ENCODE data around the gene FADS2.

FADS2 gene

GRCh38 chr11:61815790-61816735 lies 12.0 kb upstream of the FADS2 start:
- Histone ChIP-seq H3K27ac (ENCODE audit: low read depth, low read length) (peak overlapping the region; percentile 87), H3K9ac (ENCODE audit: low read length) (peak overlapping the region; percentile 83), H4K8ac (ENCODE audit: low read depth, low read length) (peak overlapping the region; percentile 83), H3K36me3 (ENCODE audit: control insufficient read depth in 1 of 2, insufficient read depth in 2 of 2, low read length in 2 of 2) (peaks cover 25 to 29% of the 10 kb centered on the region in 2 experiments), H4K91ac (ENCODE audit: low read depth, low read length) (peak overlapping the region; percentile 96), H3K4me2 (ENCODE audit: low read length) (peak overlapping the region; percentile 82), H3K79me2 (ENCODE audit: control insufficient read depth, insufficient read depth, low read length, poor library complexity) (peaks cover 13% of the 10 kb centered on the region), H2BK120ac (ENCODE audit: insufficient read depth, low read length, poor library complexity) (peak overlapping the region; percentile 91), H4K12ac (ENCODE audit: low read depth, low read length) (peak overlapping the region; percentile 46), H3K4me1 (ENCODE audit: control insufficient read depth in 1 of 2, insufficient read depth in 2 of 2, low read length in 2 of 2) (peaks cover 0 to 8% of the 10 kb centered on the region in 2 experiments), H3K9me3 (ENCODE audit: insufficient read depth, low read depth, low read length) (no peaks in the 10 kb centered on the region), H3K27me3 (ENCODE audit: insufficient read depth, low read length) (no peaks in the 10 kb centered on the region), H2BK5ac (ENCODE audit: low read depth, low read length, poor library complexity) (peak overlapping the region; percentile 87), H2AFZ (ENCODE audit: insufficient read depth, low read length, poor library complexity) (peak overlapping the region; percentile 37), H3K14ac (ENCODE audit: low read length) (peak overlapping the region; percentile 93), H2BK12ac (ENCODE audit: low read length) (peak overlapping the region; percentile 28), H3K79me1 (ENCODE audit: low read length) (peaks cover 28% of the 10 kb centered on the region), H3K18ac (ENCODE audit: low read length) (peak overlapping the region; percentile 73), H3K4me3 (ENCODE audit: low read depth, low read length) (peak overlapping the region; percentile 86), H2AK5ac (ENCODE audit: low read length) (peak overlapping the region; percentile 71), H3K4ac (ENCODE audit: low read depth, low read length) (peak overlapping the region; percentile 73), H3K23ac (ENCODE audit: low read length) (no peak overlapping the region)
- peak; percentile 78 to 81 for DNase-seq
- WGBS (ENCODE audit: extremely low coverage, insufficient coverage, insufficient read length): no CpG with 5 or more reads among the region's 69 CpGs

- DNase-seq: peak; percentile 93
- Histone ChIP-seq H3K14ac (ENCODE audit: low read length) (peak within 1 kb of the TSS; percentile 93), H2BK120ac (ENCODE audit: insufficient read depth, low read length, poor library complexity) (peak within 1 kb of the TSS; percentile 91), H3K18ac (ENCODE audit: low read length) (peak within 1 kb of the TSS; percentile 73), H2BK5ac (ENCODE audit: low read depth, low read length, poor library complexity) (peak within 1 kb of the TSS; percentile 87), H2AK5ac (ENCODE audit: low read length) (peak within 1 kb of the TSS; percentile 71), H4K91ac (ENCODE audit: low read depth, low read length) (peak within 1 kb of the TSS; percentile 96), H3K23ac (ENCODE audit: low read length) (no peak within 1 kb of the TSS), H4K8ac (ENCODE audit: low read depth, low read length) (peak within 1 kb of the TSS; percentile 83), H3K36me3 (ENCODE audit: control insufficient read depth in 1 of 2, insufficient read depth in 2 of 2, low read length in 2 of 2) (peaks cover 17 to 21% of the 10 kb centered on the region in 2 experiments), H3K9me3 (ENCODE audit: insufficient read depth, low read depth, low read length) (no peaks in the 10 kb centered on the region), H3K4me1 (ENCODE audit: control insufficient read depth in 1 of 2, insufficient read depth in 2 of 2, low read length in 2 of 2) (peaks cover 0 to 8% of the 10 kb centered on the region in 2 experiments), H3K79me1 (ENCODE audit: low read length) (peaks cover 28% of the 10 kb centered on the region), H2BK12ac (ENCODE audit: low read length) (peak within 1 kb of the TSS; percentile 28), H3K27ac (ENCODE audit: low read depth, low read length) (peak within 1 kb of the TSS; percentile 87), H3K79me2 (ENCODE audit: control insufficient read depth, insufficient read depth, low read length, poor library complexity) (peaks cover 13% of the 10 kb centered on the region), H4K12ac (ENCODE audit: low read depth, low read length) (peak within 1 kb of the TSS; percentile 71), H3K4me3 (ENCODE audit: low read depth, low read length) (peak within 1 kb of the TSS; percentile 86), H3K4ac (ENCODE audit: low read depth, low read length) (peak within 1 kb of the TSS; percentile 73), H3K27me3 (ENCODE audit: insufficient read depth, low read length) (no peaks in the 10 kb centered on the region), H2AFZ (ENCODE audit: insufficient read depth, low read length, poor library complexity) (peak within 1 kb of the TSS; percentile 37), H3K4me2 (ENCODE audit: low read length) (peak within 1 kb of the TSS; percentile 82), H3K9ac (ENCODE audit: low read length) (peak within 1 kb of the TSS; percentile 83)
- no CpG with 5 or more reads among the region's 73 CpGs for WGBS (ENCODE audit: extremely low coverage, insufficient coverage, insufficient read length)
These were observed 11.2 kb upstream of the FADS2 start, which contains the start of gene FADS1 for GRCh38 chr11:61816736-61817455. FADS1 (minus strand) TSS chr11:61817003; CDS start chr11:61816929, 74 bp downstream.

- no peaks in the 10 kb centered on the region for H3K9me3 ChIP-seq (ENCODE audit: insufficient read depth, low read depth, low read length)
- H2BK5ac ChIP-seq (ENCODE audit: low read depth, low read length, poor library complexity): no peak overlapping the region
- peaks cover 13% of the 10 kb centered on the region for H3K79me2 ChIP-seq (ENCODE audit: control insufficient read depth, insufficient read depth, low read length, poor library complexity)
- no peaks in the 10 kb centered on the region for H3K27me3 ChIP-seq (ENCODE audit: insufficient read depth, low read length)
- no peak overlapping the region for H3K9ac ChIP-seq (ENCODE audit: low read length)
- H3K27ac ChIP-seq (ENCODE audit: low read depth, low read length): peak overlapping the region; percentile 87
- H3K4me2 ChIP-seq (ENCODE audit: low read length): peak overlapping the region; percentile 82
- peaks cover 0 to 10% of the 10 kb centered on the region in 2 experiments for H3K4me1 ChIP-seq (ENCODE audit: control insufficient read depth in 1 of 2, insufficient read depth in 2 of 2, low read length in 2 of 2)
- H2BK12ac ChIP-seq (ENCODE audit: low read length): no peak overlapping the region
- no peak overlapping the region for H3K4ac ChIP-seq (ENCODE audit: low read depth, low read length)
- WGBS (ENCODE audit: extremely low coverage, insufficient coverage, insufficient read length): no CpG with 5 or more reads among the region's 6 CpGs
- peaks cover 10 to 14% of the 10 kb centered on the region in 2 experiments for H3K36me3 ChIP-seq (ENCODE audit: control insufficient read depth in 1 of 2, insufficient read depth in 2 of 2, low read length in 2 of 2)
- H3K23ac ChIP-seq (ENCODE audit: low read length): no peak overlapping the region
- no peak overlapping the region for H4K91ac ChIP-seq (ENCODE audit: low read depth, low read length)
- H4K12ac ChIP-seq (ENCODE audit: low read depth, low read length): no peak overlapping the region
- H2AFZ ChIP-seq (ENCODE audit: insufficient read depth, low read length, poor library complexity): no peak overlapping the region
- no peak overlapping the region for H3K14ac ChIP-seq (ENCODE audit: low read length)
- no peak overlapping the region for H2AK5ac ChIP-seq (ENCODE audit: low read length)
- H2BK120ac ChIP-seq (ENCODE audit: insufficient read depth, low read length, poor library complexity): peak overlapping the region; percentile 74
- peaks cover 29% of the 10 kb centered on the region for H3K79me1 ChIP-seq (ENCODE audit: low read length)
- H3K4me3 ChIP-seq (ENCODE audit: low read depth, low read length): no peak overlapping the region
- no peak overlapping the region for H3K18ac ChIP-seq (ENCODE audit: low read length)
- H4K8ac ChIP-seq (ENCODE audit: low read depth, low read length): no peak overlapping the region
- no peak for DNase-seq
These were observed 10.5 kb upstream of the FADS2 start for GRCh38 chr11:61817471-61818202.

- peaks cover 13% of the 10 kb centered on the region for H3K79me2 ChIP-seq (ENCODE audit: control insufficient read depth, insufficient read depth, low read length, poor library complexity)
- H3K9ac ChIP-seq (ENCODE audit: low read length): no peak overlapping the region
- H2AK5ac ChIP-seq (ENCODE audit: low read length): no peak overlapping the region
- no peak overlapping the region for H3K14ac ChIP-seq (ENCODE audit: low read length)
- no peak for DNase-seq
- H4K91ac ChIP-seq (ENCODE audit: low read depth, low read length): peak overlapping the region; percentile 17
- H3K27me3 ChIP-seq (ENCODE audit: insufficient read depth, low read length): no peaks in the 10 kb centered on the region
- peaks cover 21% of the 10 kb centered on the region for H3K79me1 ChIP-seq (ENCODE audit: low read length)
- no peaks in the 10 kb centered on the region for H3K9me3 ChIP-seq (ENCODE audit: insufficient read depth, low read depth, low read length)
- H3K4me2 ChIP-seq (ENCODE audit: low read length): no peak overlapping the region
- H3K4me3 ChIP-seq (ENCODE audit: low read depth, low read length): no peak overlapping the region
- no peak overlapping the region for H4K8ac ChIP-seq (ENCODE audit: low read depth, low read length)
- no peaks in the 10 kb centered on the region for H3K36me3 ChIP-seq (ENCODE audit: control insufficient read depth in 1 of 2, insufficient read depth in 2 of 2, low read length in 2 of 2)
- H3K23ac ChIP-seq (ENCODE audit: low read length): no peak overlapping the region
- no peak overlapping the region for H4K12ac ChIP-seq (ENCODE audit: low read depth, low read length)
- no peak overlapping the region for H3K27ac ChIP-seq (ENCODE audit: low read depth, low read length)
- no CpG with 5 or more reads among the region's 2 CpGs for WGBS (ENCODE audit: extremely low coverage, insufficient coverage, insufficient read length)
- no peak overlapping the region for H2AFZ ChIP-seq (ENCODE audit: insufficient read depth, low read length, poor library complexity)
- H3K18ac ChIP-seq (ENCODE audit: low read length): peak overlapping the region; percentile 42
- peaks cover 0 to 3% of the 10 kb centered on the region in 2 experiments for H3K4me1 ChIP-seq (ENCODE audit: control insufficient read depth in 1 of 2, insufficient read depth in 2 of 2, low read length in 2 of 2)
- H2BK120ac ChIP-seq (ENCODE audit: insufficient read depth, low read length, poor library complexity): peak overlapping the region; percentile 48
- H2BK5ac ChIP-seq (ENCODE audit: low read depth, low read length, poor library complexity): no peak overlapping the region
- no peak overlapping the region for H2BK12ac ChIP-seq (ENCODE audit: low read length)
- no peak overlapping the region for H3K4ac ChIP-seq (ENCODE audit: low read depth, low read length)
These were observed 7.9 kb upstream of the FADS2 start for GRCh38 chr11:61820174-61820573.
